Epithelial cell of prostate (primary cell): ENCODE data around the gene STK16.

Experiments used
- DNase-seq: peaks from one replicate; pipeline ENCODE4 v3.0.0-alpha.2; 2011; ENCODE audit warnings: low read depth, low spot score
- H3K27ac ChIP-seq: fragments of 450-650 bp; 2 replicates; pipeline ENCODE4 v1.5.1; 2017; ENCODE audit warnings: mild to moderate bottlenecking

Gene STK16

DNA sequence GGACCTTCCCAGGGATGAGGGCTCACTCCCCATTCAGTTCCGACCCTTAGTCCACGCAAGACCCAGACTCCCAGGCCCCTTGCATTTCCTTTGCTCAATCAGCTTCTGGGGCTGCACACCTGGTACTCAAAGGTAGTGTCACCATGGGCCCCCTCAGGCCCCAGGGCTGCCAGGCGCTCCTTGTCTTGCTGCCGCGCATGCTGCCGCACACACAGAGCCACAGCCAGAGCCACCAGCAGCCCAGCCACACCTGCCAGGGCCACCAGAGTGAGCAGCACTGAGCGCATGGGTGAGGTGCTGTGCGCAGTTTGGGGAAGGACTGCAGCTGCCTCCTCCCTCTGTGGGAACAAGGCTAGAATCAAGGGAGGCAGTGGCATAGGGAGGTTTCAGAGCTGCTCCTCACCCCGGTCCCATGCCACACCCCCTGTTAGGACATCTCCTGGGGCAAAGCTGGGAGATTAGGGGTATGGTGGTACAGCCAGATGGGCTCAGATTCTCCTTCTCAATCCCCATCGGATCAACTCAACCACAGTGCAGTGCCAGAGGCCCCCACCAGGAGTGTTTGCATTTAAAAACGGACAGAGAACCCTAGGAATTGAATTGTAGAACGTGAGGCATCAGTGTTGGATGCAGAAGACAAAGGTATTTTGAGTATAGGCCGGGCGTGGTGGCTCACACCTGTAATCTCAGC is 52.6 kb downstream of the STK16 start:
- no peak overlapping the region for H3K27ac ChIP-seq
- DNase-seq = no peak

- no peak for DNase-seq
- no peak overlapping the region for H3K27ac ChIP-seq
Observed at GRCh38 chr2:219298759-219299371, 53.6 kb downstream of the STK16 start.

DNA sequence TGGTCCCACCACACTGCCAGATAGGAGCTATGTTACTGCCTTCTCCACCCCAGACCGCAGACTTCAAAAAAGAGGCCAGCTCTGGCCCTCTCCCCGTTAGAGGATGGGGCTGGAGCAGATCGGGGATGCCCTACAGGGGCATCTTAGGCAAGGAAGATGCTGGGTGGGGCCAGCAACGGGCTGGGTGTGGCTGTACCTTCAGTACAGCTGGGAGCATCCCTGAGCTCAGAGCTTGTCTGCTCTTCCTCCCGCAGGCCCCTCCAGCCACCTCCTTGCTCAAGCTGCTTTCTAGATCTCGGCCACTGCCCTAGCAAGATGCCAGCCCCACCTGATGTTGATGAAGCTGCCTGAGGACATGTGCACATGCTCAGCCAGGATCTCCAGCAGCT is 54.1 kb downstream of the STK16 start:
- H3K27ac ChIP-seq = no peak overlapping the region
- DNase-seq = no peak
